HG03575 (cell line): ENCODE data around the gene GMDS.

Experiments used
- ATAC-seq: cut with Tn5 transposase; IDR thresholded peaks from one replicate; pipeline ENCODE4 v1.9.1; 2021; ENCODE audit not compliant: unreplicated experiment, insufficient number of reproducible peaks, low FRiP score; ENCODE audit errors: extremely low read depth

The GMDS gene

DNA sequence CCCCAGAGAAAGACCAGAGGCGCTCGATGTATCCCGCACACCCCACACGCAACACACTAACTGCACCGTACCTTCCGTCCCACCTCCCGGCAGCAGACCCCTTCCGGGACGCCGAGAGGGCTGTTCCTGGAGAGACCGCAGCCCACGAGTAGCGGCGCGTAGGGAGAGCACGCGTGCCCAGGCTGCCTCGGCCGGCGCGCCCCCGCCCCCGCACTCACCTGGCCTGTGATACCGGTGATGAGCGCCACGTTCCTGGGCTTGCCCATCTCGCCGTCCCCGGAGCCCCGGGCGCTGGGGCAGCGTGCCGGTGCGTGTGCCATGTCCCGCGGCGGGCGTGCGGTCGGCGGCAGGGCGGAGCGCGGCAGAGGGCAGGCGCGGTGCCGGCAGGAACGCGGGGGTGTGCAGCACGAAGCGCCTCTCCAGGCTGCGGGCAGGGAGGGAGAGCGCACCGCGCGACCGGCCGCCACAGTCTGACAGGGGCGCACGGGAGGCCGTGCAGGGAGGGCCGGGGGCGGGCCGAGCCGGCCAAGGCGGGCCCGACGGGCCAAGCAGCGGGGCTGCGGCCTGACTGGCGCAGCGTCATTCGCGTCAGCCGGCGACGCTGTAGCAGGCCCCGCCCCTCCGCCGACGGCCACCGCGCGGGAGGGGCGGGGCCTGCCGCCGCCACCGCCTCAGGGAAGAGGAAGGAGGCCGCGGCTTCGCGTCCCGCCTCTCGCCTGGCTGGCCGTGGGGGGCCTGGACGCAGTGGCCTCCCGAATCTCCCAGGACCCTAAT is at the start of gene GMDS:
TSS of gene GMDS (minus strand) at position 503 of the 774 bp plus-strand sequence.
- ATAC-seq = no peak

DNA sequence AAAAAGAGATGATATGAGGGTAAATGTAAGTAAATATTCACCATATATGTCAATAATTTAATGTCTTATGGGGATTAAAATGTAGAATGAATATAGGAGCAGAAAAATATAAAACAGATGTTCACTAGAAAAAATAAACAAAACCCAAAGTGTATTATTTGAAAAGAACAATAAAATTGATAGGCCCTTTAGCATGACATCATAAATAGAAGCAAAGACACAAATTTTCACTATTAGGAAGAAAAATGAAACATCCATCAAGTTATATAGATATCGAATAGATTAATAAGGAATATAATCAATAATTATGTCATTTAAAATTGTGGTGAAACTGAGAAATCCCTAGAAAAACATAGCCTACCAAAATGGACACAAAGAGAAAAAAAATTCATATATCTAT is 40.1 kb upstream of the GMDS start:
- ATAC-seq = no peak

DNA sequence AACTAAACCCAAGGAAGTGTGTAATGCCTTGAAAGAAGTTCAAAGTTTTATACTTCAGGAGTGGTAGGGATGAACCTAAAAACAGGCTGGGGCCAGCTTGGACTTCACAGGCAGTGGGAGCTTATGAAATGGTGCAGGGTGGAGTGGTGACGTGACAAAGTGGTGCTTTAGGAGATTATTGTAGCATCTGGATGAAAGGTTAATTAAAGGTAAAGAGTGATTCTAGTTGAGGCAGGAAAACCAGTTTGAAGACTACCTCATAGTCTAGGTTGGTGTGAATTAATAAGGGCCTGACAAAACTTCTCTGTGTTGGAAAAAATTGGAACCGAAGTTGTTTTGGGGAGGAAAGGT is 30.5 kb upstream of the GMDS start:
- no peak for ATAC-seq

- ATAC-seq = no peak
Measured at GRCh38 chr6:2274981-2275891, 29.8 kb upstream of the GMDS start.

DNA sequence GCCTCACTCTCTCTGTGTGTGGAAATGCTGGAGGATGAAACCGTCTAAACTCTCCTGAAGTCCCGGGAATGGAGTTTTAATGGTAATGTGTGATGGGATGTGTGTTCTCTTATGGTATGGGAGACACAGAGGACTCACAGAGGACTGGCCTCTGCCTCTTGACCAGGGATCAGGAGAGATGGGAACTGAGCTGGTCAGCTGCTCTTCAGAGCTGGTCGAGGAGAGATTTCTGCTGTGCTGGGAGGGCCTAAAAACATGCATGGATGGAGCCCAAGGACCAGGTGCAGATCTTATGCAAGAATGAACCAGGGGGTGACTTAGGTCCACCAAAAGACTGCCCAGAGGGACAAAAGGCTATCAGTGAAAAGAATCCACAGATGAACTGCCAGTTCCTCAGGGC is 27.3 kb upstream of the GMDS start:
- ATAC-seq = no peak

DNA sequence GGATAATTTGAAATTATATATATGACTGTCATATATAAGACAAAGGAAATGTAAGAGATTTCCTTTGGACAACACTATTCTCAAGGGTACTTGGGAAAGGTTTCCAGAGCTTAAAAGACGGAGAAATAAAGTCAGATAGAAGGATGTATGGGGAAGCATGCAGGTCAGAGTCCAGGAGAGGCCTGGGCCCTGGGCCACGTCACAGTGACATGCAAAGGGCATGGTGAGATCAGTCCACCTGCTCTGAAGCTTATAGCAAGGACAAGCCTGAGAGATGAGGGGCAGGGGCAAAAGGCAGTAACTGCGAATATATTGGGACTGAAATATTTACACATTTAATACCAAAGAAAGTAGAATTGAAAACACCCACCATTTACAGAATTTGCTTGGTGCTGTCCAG is 24.6 kb upstream of the GMDS start:
- ATAC-seq = no peak

DNA sequence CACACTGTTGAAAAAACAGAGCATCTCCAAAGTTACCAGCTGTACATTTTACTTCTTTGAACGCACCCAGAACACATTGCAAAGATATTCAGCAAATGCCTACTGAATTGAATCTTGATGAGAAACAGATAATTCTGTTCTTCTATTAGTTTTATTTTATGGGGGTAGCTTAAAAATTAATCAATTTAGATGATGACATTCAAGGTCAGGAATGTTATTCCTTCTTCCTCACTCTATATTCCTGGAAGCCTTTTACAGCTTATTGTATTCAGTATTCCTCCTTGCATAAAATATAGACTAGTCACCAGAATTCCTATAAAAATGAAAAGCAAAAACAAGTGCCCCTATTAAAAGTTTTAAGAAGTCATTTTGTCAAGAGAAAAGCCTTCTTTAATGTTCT is 21.4 kb upstream of the GMDS start:
- no peak for ATAC-seq

DNA sequence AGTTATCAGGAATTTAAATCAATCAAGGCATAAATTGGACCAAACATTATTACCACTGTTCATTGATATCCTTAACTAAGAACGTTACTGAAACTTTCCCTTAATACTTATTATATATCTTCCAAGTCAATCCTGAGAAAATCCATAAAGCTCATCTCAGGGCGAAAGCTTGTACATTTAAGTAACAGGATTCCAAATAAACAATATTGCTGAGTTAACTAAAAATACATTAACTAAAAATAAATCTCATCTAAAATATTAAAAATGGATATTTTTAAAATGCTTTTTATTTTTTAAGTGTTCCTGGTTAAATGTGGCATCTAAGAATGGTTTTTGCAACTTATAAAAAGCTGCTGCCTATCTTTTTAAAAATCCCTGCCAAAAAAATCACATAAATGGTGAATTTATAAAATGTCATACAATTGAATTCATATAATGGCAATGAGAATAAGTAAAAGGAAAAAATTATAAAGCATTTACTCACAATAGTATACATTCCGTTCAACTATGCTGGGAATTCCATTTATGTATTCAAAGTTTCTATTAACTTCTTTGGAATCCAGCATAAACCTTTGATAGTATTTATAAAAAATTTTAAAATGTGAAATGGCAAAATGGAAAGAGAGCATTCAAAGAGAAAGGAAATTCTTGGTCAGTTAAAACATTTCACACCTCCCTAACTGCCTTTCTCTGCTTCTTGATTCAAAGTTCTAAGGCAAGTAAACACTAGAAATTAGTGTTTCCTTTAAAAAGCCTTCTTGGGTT is 20.8 kb upstream of the GMDS start:
- ATAC-seq = no peak

- no peak for ATAC-seq
Measured at GRCh38 chr6:2264932-2265331, 19.5 kb upstream of the GMDS start.

GRCh38 chr6:2263896-2264295 is 18.5 kb upstream of the GMDS start:
- no peak for ATAC-seq

GRCh38 chr6:2259574-2259973 is 14.2 kb upstream of the GMDS start:
- no peak for ATAC-seq

- ATAC-seq = no peak
Measured at GRCh38 chr6:2259002-2259494, 13.6 kb upstream of the GMDS start.

GRCh38 chr6:2258112-2258511 is 12.7 kb upstream of the GMDS start:
- ATAC-seq = no peak

DNA sequence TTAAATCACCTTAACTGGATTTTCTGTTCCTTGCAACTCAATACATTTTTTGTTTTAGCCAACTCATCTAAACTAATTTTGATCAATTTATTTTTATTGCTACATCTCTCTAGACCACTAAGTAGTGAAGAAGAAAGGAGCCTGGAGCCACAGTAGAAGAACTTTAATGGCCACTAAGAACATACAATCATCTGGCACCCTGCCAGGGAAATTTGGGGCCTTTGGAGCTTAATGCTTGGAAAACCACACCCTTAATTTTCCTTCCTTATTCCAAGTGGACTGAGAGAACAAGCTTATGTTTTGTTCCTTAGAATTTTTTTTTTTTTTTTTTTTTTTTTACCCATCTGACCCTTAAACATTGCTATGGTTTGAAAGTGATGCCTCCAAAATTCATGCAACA is 12.0 kb upstream of the GMDS start:
- no peak for ATAC-seq

- ATAC-seq = no peak
Measured at GRCh38 chr6:2254747-2255146, 9.3 kb upstream of the GMDS start.

DNA sequence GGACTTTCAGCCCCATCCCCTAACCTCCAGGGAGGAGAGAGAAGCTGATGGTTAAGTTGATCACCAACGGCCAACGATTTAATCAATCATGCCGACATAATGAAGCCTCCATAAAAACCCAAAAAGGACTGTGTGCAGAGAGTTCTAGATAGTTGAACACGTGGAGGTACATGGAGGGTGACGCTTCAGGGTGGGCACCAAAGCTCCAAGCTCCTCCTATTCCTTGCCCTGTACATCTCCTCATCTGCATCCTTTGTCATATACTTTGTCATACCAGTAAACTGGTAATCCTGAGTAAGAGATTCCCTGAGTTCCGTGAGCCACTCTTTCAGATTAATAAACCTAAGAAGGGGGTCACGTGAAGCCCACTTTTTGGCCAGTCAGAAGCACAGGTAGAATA is 3.7 kb upstream of the GMDS start:
- no peak for ATAC-seq

- no peak for ATAC-seq
Measured at GRCh38 chr6:2247664-2248063, 2.3 kb upstream of the GMDS start.

- ATAC-seq = no peak
Measured at GRCh38 chr6:2245877-2246863, 765 bp upstream of the GMDS start.
